IgD-negative memory B cell (primary cell): ENCODE data around the gene PEX11B. TPM values are rescaled to one million over a fixed set of nuclear protein-coding genes. Genes with fewer than 3 reads are reported as not detected.
A peak's percentile ranks its signal among the peaks of the same experiment; 100 is the strongest.

ENCODE experiments used
- H3K27ac Mint-ChIP-seq, 3 donors: one replicate each; pipeline ENCODE4 v1.8.0; 2020 to 2022; ENCODE audit warnings: mild to moderate bottlenecking in 3 of 3, mixed read lengths in 3 of 3, moderate library complexity in 1 of 3
- H3K27me3 Mint-ChIP-seq: one replicate; pipeline ENCODE4 v1.8.0; 2021; ENCODE audit warnings: mixed read lengths
- H3K36me3 Mint-ChIP-seq: one replicate; pipeline ENCODE4 v1.8.0; 2020; ENCODE audit warnings: mild to moderate bottlenecking, mixed read lengths
- H3K4me1 Mint-ChIP-seq, 3 donors: one replicate each; pipeline ENCODE4 v1.8.0; 2020 to 2022; ENCODE audit warnings: mixed read lengths in 3 of 3, mild to moderate bottlenecking in 1 of 3
- H3K4me3 Mint-ChIP-seq, 4 donors: one replicate each; pipeline ENCODE4 v1.8.0; 2020 to 2022; ENCODE audit warnings: mild to moderate bottlenecking in 4 of 4, mixed read lengths in 4 of 4, moderate library complexity in 3 of 4
- H3K9me3 Mint-ChIP-seq, 3 donors: one replicate each; pipeline ENCODE4 v1.8.0; 2020 to 2021; ENCODE audit warnings: mixed read lengths in 3 of 3, mild to moderate bottlenecking in 1 of 3
- polyA plus RNA-seq: library from polyadenylated mRNA; unstranded; fragments of 300-500 nt; fragmentation: Illumina TruSeq; gene quantifications from one replicate; pipeline ENCODE4 v1.2.3, GENCODE V29; 2021

Gene PEX11B
- polyA plus RNA-seq, 1 donor from 2014 or later: 42.3 TPM

DNA sequence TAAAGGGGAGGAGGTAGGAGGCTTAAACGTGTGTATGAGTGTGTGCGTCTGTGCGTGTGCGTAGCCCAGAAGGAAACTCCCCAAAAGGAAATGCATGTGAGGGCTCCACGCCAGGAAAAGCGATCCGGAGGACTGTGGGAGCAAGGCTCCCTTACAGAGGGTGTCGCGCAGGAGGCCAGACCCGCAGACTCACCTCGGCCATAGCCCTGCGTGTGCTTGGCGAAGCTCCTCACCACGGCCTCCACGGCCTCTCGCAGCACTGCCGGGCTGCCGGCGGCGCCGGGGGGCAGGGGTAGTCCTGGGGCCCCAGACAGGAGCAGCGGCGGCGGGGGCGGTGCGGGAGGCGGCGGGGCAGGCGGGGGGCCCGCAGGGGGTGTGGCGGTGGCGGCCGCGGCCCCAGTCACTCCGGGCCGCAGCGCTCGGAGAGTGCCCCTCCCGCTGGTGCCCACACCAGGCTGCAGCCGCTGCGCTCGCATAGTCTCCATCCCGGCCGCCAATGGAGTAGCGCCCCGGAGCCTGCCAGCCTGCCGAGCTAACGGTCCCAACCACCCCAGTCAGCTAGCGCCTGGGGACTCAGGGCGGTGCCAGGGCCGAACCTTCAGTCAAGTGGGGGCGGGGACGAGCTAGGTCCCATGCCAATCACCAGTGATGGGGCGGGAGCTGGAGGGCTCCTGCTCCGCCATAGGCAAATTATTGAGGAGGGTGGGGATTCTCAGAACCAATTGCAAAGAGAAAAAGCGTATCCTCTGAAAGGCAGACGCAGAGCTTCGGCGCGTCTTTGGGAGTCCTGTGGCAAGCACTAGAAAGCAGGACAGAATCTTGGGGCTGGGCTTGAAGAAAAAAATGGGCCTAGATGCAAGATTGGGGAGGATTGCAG is 39.2 kb upstream of the PEX11B start, which contains the start of gene LIX1L:
TSS of gene LIX1L (minus strand) at position 575 of the 877 bp plus-strand sequence. CDS start at position 485, 90 bp downstream.
- Mint-ChIP-seq H3K27me3 (peaks cover 1% of the 10 kb centered on the region), H3K9me3 (no peaks in the 10 kb centered on the region), H3K27ac (peak within 1 kb of the TSS; percentile 41 to 96 (median 84)), H3K36me3 (no peaks in the 10 kb centered on the region), H3K4me3 (peak within 1 kb of the TSS; percentile 92 to 99 (median 97)), H3K4me1 (peaks cover 40 to 60% (median 45%) of the 10 kb centered on the region in 3 donors)

DNA sequence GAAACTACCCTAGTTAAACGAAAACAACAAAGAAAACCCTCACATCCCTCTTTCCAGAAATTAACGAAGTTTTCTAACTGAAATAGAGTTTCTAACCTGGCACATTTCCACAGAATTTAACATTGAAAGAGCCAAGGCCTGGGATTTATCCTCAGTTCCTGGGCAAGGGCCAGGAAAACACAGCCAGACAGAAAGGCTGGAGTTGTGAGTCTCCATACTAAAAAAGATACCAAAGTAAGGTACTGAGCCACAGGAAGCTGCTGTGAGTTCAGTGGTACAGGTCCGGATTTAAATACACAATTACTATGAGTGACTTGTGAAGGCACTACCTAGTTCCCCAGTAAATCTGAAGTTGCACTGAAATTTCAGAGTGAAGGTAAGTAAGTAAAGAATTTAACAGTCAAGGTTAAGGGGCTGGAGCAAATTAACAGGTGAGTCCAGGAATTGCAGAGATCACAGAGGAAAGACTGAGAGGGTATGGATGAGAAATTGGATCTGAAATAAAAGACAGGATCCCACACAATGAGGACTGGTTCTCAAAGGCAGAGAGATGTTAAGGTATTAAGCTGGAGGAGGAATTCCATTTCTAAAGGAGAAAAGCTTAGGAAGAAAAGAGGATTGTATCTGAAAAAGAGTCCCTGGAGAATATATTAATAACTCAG is 38.4 kb upstream of the PEX11B start:
- Mint-ChIP-seq H3K9me3 (no peaks in the 10 kb centered on the region), H3K36me3 (no peaks in the 10 kb centered on the region), H3K4me3 (peak overlapping the region; percentile 92 to 99 (median 97)), H3K27ac (peak overlapping the region; percentile 41 to 90 (median 84)), H3K4me1 (peaks cover 39 to 60% (median 42%) of the 10 kb centered on the region in 3 donors), H3K27me3 (no peaks in the 10 kb centered on the region)

DNA sequence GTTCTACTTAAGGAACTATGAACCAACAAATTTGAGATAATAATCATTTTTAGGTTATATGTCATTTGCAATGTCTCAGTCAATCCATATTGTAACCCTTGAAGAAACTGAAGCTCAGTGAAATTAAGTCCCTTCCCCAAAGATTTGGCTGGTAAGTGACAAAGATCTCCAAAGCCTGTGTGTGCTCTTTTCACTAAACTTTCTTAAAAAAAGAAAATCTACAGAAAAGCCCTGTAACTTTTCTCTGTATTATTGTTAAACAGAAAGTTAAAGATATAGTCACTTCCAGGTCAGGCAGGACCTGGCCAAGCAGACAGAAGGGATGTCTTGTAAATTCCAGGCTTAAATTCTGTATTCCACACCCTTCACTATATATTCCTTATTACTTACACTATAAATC is 37.8 kb upstream of the PEX11B start:
- H3K36me3 Mint-ChIP-seq: no peaks in the 10 kb centered on the region
- peak overlapping the region; percentile 92 to 99 (median 97) for H3K4me3 Mint-ChIP-seq
- H3K4me1 Mint-ChIP-seq: peaks cover 39 to 60% (median 41%) of the 10 kb centered on the region in 3 donors

DNA sequence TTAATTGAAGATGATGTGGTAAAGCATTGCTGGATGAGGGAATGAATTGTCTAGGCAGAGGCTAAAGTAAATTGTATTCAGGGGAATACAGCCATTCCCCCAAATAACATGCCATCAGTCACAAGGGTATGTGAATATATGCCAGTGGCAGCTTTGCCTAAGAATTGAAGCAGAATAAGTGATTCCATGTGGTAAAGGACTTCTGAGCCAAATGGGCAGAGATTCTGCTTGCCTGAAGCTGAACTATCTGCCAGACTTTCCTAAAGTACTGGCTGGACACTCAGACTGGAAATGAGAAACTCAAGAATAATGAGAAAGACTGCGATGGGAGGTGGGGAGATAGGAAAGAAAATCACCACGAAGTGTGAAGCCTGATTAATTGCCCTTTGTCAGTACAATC is 36.9 kb upstream of the PEX11B start:
- Mint-ChIP-seq H3K9me3 (no peaks in the 10 kb centered on the region), H3K36me3 (no peaks in the 10 kb centered on the region), H3K27ac (no peak overlapping the region), H3K4me3 (peak overlapping the region in 2 of 4 donors; percentile 64 to 96), H3K4me1 (peaks cover 38 to 60% (median 39%) of the 10 kb centered on the region in 3 donors), H3K27me3 (no peaks in the 10 kb centered on the region)

More for the DNA sequence above, 37.8 kb upstream of the PEX11B start:
- Mint-ChIP-seq H3K27ac (peak overlapping the region; percentile 18 to 41 (median 28)), H3K27me3 (no peaks in the 10 kb centered on the region), H3K9me3 (no peaks in the 10 kb centered on the region)

DNA sequence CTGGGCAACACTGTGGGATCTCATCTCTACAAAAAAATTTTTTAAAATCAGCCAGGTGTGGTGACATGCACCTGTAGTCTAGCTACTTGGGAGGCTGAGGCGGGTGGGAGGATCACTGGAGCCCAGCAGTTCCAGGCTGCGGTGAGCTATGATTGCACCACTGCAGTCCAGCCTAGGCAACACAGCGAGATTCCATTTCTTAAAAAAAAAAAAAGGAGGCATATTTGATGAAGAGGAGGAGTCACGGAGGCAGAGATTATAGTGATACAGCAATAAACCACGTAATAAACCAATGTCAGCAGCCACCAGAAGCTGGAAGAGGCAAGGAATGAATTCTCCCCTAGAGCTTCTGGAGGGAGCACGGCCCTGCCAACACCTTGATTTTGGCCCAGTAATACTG is 35.3 kb upstream of the PEX11B start:
- H3K36me3 Mint-ChIP-seq: no peaks in the 10 kb centered on the region
- H3K27me3 Mint-ChIP-seq: no peaks in the 10 kb centered on the region
- peaks cover 32 to 57% (median 33%) of the 10 kb centered on the region in 3 donors for H3K4me1 Mint-ChIP-seq
- H3K27ac Mint-ChIP-seq: peak overlapping the region in 1 of 3 donors; percentile 59
- H3K4me3 Mint-ChIP-seq: peak overlapping the region in 1 of 4 donors; percentile 64
- H3K9me3 Mint-ChIP-seq: no peaks in the 10 kb centered on the region

DNA sequence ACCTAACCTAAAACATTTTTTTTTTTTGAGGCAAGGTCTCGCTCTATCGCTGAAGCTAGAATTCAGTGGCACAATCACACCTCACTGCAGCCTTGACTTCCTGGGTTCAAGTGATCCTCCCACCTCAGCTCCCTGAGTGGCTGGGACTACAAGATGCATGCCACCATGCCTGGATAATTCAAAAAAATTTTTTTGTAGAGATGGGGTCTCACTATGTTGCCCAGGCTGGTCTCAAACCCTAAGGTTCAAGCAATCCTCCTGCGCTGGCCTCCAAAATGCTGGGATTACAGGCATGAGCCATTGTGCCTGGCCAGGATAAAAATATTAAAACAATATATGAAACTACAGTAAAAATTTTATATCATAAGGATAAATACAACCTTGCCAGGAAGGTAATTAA is 34.4 kb upstream of the PEX11B start:
- H3K4me3 Mint-ChIP-seq: no peak overlapping the region
- H3K9me3 Mint-ChIP-seq: no peaks in the 10 kb centered on the region
- no peaks in the 10 kb centered on the region for H3K27me3 Mint-ChIP-seq
- no peak overlapping the region for H3K27ac Mint-ChIP-seq
- peaks cover 25 to 53% (median 28%) of the 10 kb centered on the region in 3 donors for H3K4me1 Mint-ChIP-seq
- H3K36me3 Mint-ChIP-seq: no peaks in the 10 kb centered on the region

DNA sequence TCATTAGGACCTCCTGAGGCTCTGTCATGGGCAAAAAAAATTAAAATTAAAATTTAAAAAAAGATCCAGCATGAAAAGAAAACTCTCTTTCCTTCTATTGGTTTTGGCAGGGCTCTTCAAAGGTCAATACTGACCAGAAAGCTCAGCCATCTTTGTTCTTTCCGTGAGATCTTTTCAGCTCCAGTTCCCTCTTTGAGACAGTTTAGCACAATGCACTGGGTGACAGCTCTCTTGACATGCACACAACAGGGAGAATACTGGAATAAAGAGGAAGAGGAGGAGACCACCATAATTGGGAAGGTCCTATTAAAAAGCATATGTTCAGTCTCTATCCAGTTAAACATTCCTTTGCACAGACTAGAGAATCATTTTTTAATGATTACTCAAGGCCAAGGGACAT is 33.0 kb upstream of the PEX11B start:
- no peak overlapping the region for H3K27ac Mint-ChIP-seq

GRCh38 chr1:145949219-145949618 is 30.7 kb upstream of the PEX11B start:
- H3K36me3 Mint-ChIP-seq: no peaks in the 10 kb centered on the region
- no peak overlapping the region for H3K4me3 Mint-ChIP-seq
- no peaks in the 10 kb centered on the region for H3K27me3 Mint-ChIP-seq
- H3K4me1 Mint-ChIP-seq: peaks cover 6 to 27% (median 13%) of the 10 kb centered on the region in 3 donors
- no peaks in the 10 kb centered on the region for H3K9me3 Mint-ChIP-seq
- H3K27ac Mint-ChIP-seq: no peak overlapping the region

More for the DNA sequence above, 33.0 kb upstream of the PEX11B start:
- Mint-ChIP-seq H3K4me1 (peaks cover 16 to 47% (median 22%) of the 10 kb centered on the region in 3 donors), H3K36me3 (no peaks in the 10 kb centered on the region), H3K27me3 (no peaks in the 10 kb centered on the region), H3K9me3 (no peaks in the 10 kb centered on the region), H3K4me3 (peak overlapping the region in 1 of 4 donors; percentile 30)

DNA sequence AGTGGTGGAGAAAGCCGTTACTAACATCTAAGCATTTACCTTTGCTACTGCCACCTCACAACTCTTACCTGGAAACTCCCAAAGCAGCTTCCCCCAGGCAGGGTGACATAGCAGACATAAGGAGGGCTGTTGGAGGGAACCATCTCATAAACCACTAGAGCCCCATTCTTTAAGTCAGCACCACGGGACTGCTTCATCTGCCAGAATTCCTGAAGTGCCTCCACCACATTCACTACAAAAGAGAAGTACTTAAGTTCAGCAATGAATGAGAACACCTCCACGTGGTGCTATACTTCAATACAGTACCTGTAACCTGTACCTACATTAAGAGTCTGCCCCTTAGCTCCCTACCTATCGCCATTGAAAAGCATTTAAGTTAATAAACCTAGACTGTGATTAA is 29.0 kb upstream of the PEX11B start:
- H3K4me3 Mint-ChIP-seq: no peak overlapping the region
- peaks cover 7 to 21% (median 9%) of the 10 kb centered on the region in 3 donors for H3K4me1 Mint-ChIP-seq
- H3K27me3 Mint-ChIP-seq: no peaks in the 10 kb centered on the region
- H3K36me3 Mint-ChIP-seq: no peaks in the 10 kb centered on the region
- H3K9me3 Mint-ChIP-seq: no peaks in the 10 kb centered on the region
- no peak overlapping the region for H3K27ac Mint-ChIP-seq

- Mint-ChIP-seq H3K9me3 (no peaks in the 10 kb centered on the region), H3K36me3 (no peaks in the 10 kb centered on the region), H3K27ac (no peak overlapping the region), H3K27me3 (no peaks in the 10 kb centered on the region), H3K4me3 (no peak overlapping the region), H3K4me1 (peaks cover 7 to 13% (median 9%) of the 10 kb centered on the region in 3 donors)
Measured at GRCh38 chr1:145946477-145946986, 28.0 kb upstream of the PEX11B start.

DNA sequence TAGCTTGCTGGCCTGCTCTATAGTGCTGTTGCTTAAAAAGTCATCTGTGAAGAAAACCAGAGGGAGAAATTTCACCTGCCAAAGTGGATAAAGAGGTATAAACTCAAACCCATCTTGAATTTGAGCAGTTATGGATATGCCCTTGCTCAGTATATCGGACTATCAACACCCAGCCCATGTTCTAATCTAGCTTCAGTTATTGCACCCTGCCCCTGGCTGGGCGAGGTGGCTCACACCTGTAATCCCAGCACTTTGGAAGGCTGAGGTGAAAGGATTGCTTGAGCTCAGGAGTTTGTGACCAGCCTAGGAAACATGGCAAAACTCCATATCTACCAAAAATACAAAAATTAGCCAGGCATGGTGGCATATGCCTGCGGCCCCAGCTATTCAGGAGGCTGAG is 26.0 kb upstream of the PEX11B start:
- Mint-ChIP-seq H3K4me1 (peaks cover 7 to 9% (median 9%) of the 10 kb centered on the region in 3 donors), H3K4me3 (no peak overlapping the region), H3K36me3 (no peaks in the 10 kb centered on the region), H3K27me3 (no peaks in the 10 kb centered on the region), H3K27ac (no peak overlapping the region), H3K9me3 (no peaks in the 10 kb centered on the region)

DNA sequence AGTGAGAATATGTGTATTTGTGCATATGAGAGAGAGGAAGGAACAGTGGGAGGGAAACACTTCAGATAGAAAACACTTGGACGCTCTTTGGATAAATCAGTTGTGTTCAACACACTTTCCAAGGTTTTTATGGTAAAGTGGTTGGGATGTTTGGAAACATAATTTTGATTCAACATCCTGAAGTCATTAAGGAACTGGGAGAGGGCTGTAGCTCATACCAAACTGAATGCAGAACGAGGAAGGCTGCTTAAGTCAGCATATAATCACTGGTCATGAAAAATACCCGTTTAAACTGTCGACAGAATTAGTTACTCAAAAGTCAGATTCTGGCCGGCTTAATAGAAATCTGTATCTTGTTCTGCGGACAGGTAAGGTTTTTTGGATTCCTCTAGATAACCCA is 24.4 kb upstream of the PEX11B start:
- H3K4me3 Mint-ChIP-seq: no peak overlapping the region
- H3K27me3 Mint-ChIP-seq: no peaks in the 10 kb centered on the region
- H3K36me3 Mint-ChIP-seq: no peaks in the 10 kb centered on the region
- no peaks in the 10 kb centered on the region for H3K9me3 Mint-ChIP-seq
- H3K4me1 Mint-ChIP-seq: peaks cover 0 to 5% (median 1%) of the 10 kb centered on the region in 3 donors
- H3K27ac Mint-ChIP-seq: no peak overlapping the region

- H3K4me1 Mint-ChIP-seq: peaks cover 0 to 5% (median 1%) of the 10 kb centered on the region in 3 donors
Measured at GRCh38 chr1:145942405-145942804, 23.9 kb upstream of the PEX11B start.

DNA sequence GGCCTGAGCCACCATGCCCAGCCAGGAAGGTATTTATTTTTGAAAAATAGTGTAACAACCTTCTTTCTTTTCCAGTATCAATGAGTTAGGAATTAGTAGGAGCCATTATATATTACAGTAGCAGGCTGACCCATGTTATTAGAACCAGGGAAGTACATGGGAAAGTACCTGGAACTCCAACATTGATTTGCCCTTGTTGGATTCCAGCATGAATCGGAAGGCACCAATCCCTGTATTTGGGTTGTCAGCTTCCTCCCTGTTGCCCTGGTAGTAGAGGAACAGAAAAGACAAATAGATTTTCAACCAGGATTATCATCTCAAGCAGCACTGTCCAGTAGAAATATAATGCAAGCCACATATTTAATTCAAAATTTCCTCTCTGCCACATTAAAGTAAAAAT is 18.9 kb upstream of the PEX11B start:
- Mint-ChIP-seq H3K36me3 (peaks cover 3% of the 10 kb centered on the region), H3K27ac (no peak overlapping the region), H3K9me3 (no peaks in the 10 kb centered on the region), H3K27me3 (no peaks in the 10 kb centered on the region), H3K4me1 (peaks cover 10 to 13% (median 11%) of the 10 kb centered on the region in 3 donors), H3K4me3 (no peak overlapping the region)

More at GRCh38 chr1:145942405-145942804, 23.9 kb upstream of the PEX11B start:
- Mint-ChIP-seq H3K27me3 (no peaks in the 10 kb centered on the region), H3K36me3 (peaks cover 3% of the 10 kb centered on the region), H3K27ac (peak overlapping the region in 1 of 3 donors; percentile 77), H3K9me3 (no peaks in the 10 kb centered on the region), H3K4me3 (no peak overlapping the region)

GRCh38 chr1:145936247-145936646 is 17.7 kb upstream of the PEX11B start:
- Mint-ChIP-seq H3K27me3 (no peaks in the 10 kb centered on the region), H3K4me1 (peaks cover 13 to 19% (median 18%) of the 10 kb centered on the region in 3 donors), H3K4me3 (no peak overlapping the region), H3K27ac (no peak overlapping the region), H3K36me3 (peaks cover 3% of the 10 kb centered on the region), H3K9me3 (no peaks in the 10 kb centered on the region)
